ENCODE results near the gene PSAPL1.

GRCh38 chr4:7389101-7389701 lies 45.5 kb downstream of the PSAPL1 start:
- TF ChIP-seq CTCF (IDR thresholded peaks at IDR 0.05; ENCODE audit: low read depth, low read length, missing input control) (no peak), REST (IDR thresholded peaks at IDR 0.05) (no peak), SP1 (IDR thresholded peaks at IDR 0.05) (no peak), YY1 (IDR thresholded peaks at IDR 0.05) (no peak), TAF1 (conservative IDR thresholded peaks at IDR 0.05) (no peak), RAD21 (IDR thresholded peaks at IDR 0.05) (no peak)

Measured in liver (tissue), 3 donors.